PC-3 (cell line): Measurements from ENCODE around the gene ZNF425.

Experiments
- CTCF ChIP-seq: fragments of 300-600 bp; sonication (generic); conservative IDR thresholded peaks from 2 replicates; pipeline ENCODE4 v1.5.1; 2017; ENCODE audit warnings: antibody characterized with exemption, low read depth, mild to moderate bottlenecking, low read length
- EZH2 ChIP-seq: fragments of 300-600 bp; sonication (generic); IDR thresholded peaks from one replicate; pipeline ENCODE4 v1.6.1; 2017; ENCODE audit warnings: antibody characterized with exemption, mild to moderate bottlenecking, low read length; ENCODE audit not compliant: unreplicated experiment

GRCh38 chr7:149154056-149154455 lies 27.9 kb upstream of the ZNF425 start:
- TF ChIP-seq CTCF (no peak), EZH2 (no peak)
